CD4-positive, alpha-beta T cell treated with Interleukin-1 beta for 1 hour (primary cell): Measurements from ENCODE around the gene DUSP28.
"Not testable (repeated sequence)": the region's sequence is repeated elsewhere in the genome, so short reads cannot be mapped to it uniquely, and the experiment has no call there.

Experiments used
- DNase-seq, 2 donors: peaks; one replicate each; pipeline ENCODE4 v3.0.0-alpha.2; 2020 to 2022

Gene DUSP28

GRCh38 chr2:240560084-240560479 is at the start of gene DUSP28:
DUSP28 (plus strand) TSS chr2:240560357; CDS start chr2:240560685, 328 bp downstream.
- DNase-seq: peak; percentile 93 to 94

GRCh38 chr2:240510513-240511210 is 49.5 kb upstream of the DUSP28 start:
- DNase-seq: no peak

GRCh38 chr2:240511351-240512108 is 48.6 kb upstream of the DUSP28 start:
- no peak for DNase-seq

GRCh38 chr2:240512109-240512485 is 48.1 kb upstream of the DUSP28 start:
- DNase-seq: no peak

- no peak for DNase-seq
Observed at GRCh38 chr2:240512666-240513535, 47.3 kb upstream of the DUSP28 start.

GRCh38 chr2:240513549-240514287 is 46.4 kb upstream of the DUSP28 start:
- peak; percentile 85 to 87 for DNase-seq

GRCh38 chr2:240514631-240515030 is 45.5 kb upstream of the DUSP28 start:
- no peak for DNase-seq

- DNase-seq: no peak
Observed at GRCh38 chr2:240517342-240517741, 42.8 kb upstream of the DUSP28 start.

- DNase-seq: no peak
Observed at GRCh38 chr2:240518981-240519380, 41.2 kb upstream of the DUSP28 start.

GRCh38 chr2:240519396-240520129 is 40.6 kb upstream of the DUSP28 start:
- no peak for DNase-seq

- DNase-seq: no peak
Observed at GRCh38 chr2:240520130-240520973, 39.8 kb upstream of the DUSP28 start.

- DNase-seq: no peak
Observed at GRCh38 chr2:240520974-240521350, 39.2 kb upstream of the DUSP28 start.

- not testable (repeated sequence) for DNase-seq
Observed at GRCh38 chr2:240521885-240522284, 38.3 kb upstream of the DUSP28 start.

- no peak for DNase-seq
Observed at GRCh38 chr2:240522406-240522805, 37.8 kb upstream of the DUSP28 start.

- no peak for DNase-seq
Observed at GRCh38 chr2:240523451-240524281, 36.5 kb upstream of the DUSP28 start.

GRCh38 chr2:240524963-240525718 is 35.0 kb upstream of the DUSP28 start:
- DNase-seq: no peak

GRCh38 chr2:240525802-240526201 is 34.4 kb upstream of the DUSP28 start:
- DNase-seq: no peak

- DNase-seq: no peak
Observed at GRCh38 chr2:240526521-240526920, 33.6 kb upstream of the DUSP28 start.

- DNase-seq: no peak
Observed at GRCh38 chr2:240527153-240527750, 32.9 kb upstream of the DUSP28 start.
